ENCODE data around the gene FIBCD1.

DNA sequence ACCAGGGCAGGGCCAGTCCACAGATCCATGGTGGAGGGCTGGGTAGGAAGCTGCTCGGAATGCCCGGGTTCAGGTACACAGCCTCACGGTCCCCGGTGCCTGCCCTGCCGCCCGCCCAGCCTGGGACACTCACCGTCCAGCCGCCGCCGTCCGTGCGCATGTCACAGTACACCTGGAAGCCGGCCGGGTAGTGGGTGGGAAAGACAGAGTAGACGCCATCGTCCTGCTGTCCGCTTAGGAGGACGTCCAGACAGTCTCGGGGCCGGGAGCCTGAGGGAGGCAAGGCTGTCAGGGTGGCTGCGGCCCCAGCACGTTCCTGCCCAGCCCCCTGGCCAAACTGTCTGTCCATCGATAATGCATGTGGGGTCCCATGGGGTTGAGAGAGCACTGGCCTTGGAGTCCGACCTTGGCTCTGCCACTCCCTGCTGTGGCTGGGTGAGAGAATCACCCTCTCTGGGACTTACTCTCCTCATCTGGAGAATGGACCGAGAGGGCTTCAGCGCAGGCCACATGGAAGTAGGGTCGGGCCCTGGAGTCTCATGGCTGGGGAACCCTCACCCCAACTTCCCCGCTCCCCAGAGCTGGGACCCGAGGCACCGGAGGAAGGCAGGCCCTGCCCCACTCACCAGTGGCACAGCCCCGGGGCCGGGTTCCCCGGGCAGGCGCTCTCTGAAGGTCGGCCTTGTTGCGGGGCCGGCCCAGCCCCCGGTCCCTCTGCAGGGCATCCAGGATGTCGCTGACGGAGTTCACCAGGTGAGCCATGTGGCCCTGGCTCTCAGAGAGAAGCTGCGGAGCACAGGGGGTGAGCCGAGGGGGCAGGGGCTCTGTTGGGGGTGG is 15.2 kb downstream of the FIBCD1 start:
- TF ChIP-seq, protein P1, sequence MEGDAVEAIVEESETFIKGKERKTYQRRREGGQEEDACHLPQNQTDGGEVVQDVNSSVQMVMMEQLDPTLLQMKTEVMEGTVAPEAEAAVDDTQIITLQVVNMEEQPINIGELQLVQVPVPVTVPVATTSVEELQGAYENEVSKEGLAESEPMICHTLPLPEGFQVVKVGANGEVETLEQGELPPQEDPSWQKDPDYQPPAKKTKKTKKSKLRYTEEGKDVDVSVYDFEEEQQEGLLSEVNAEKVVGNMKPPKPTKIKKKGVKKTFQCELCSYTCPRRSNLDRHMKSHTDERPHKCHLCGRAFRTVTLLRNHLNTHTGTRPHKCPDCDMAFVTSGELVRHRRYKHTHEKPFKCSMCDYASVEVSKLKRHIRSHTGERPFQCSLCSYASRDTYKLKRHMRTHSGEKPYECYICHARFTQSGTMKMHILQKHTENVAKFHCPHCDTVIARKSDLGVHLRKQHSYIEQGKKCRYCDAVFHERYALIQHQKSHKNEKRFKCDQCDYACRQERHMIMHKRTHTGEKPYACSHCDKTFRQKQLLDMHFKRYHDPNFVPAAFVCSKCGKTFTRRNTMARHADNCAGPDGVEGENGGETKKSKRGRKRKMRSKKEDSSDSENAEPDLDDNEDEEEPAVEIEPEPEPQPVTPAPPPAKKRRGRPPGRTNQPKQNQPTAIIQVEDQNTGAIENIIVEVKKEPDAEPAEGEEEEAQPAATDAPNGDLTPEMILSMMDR (conservative IDR thresholded peaks at IDR 0.05; ENCODE audit: low read length), result no peak
- no peak for TF ChIP-seq EZH2phosphoT487 (IDR thresholded peaks at IDR 0.05; ENCODE audit: borderline replicate concordance, low read depth, low read length)

All from OCI-LY7 (cell line).